D721Med (cell line): ENCODE results near the gene TBC1D22A.

Source experiments
- DNase-seq: peaks from one replicate; pipeline ENCODE4 v3.0.0; 2011; ENCODE audit warnings: low spot score; ENCODE audit not compliant: insufficient read length
- FAIRE-seq: peaks from 2 replicates; lab custom pipeline; 2011; peaks lifted over from hg19 to GRCh38; lab: Jason Lieb, UNC
- TF ChIP-seq, protein P1 (sequence below): IDR thresholded peaks from 2 replicates; pipeline ENCODE4 v1.5.1; 2012; ENCODE audit warnings: mild to moderate bottlenecking, control low read depth; ENCODE audit not compliant: insufficient read depth; ENCODE audit errors: missing control alignments

The TBC1D22A gene

DNA sequence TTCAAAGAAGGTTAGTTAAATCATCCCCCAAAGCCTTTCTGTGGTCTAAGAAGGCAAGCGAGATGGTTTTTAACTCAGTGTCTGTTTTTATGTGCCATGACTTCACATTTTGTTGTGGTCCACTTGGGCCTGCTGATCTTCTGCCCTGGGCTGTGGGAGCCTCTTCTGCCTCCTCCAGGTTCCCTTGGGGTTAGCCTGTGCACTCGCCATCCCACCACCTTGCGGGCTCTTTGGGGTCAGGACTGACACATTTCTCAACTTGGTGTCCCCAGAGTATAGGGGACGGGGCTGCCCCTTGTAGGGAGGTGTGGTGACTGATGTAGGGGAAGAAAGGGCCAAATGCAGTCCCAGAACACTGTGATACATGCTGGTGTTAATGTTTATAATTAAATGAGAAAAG, 207.0 kb downstream of the TBC1D22A start:
- TF ChIP-seq, protein P1, sequence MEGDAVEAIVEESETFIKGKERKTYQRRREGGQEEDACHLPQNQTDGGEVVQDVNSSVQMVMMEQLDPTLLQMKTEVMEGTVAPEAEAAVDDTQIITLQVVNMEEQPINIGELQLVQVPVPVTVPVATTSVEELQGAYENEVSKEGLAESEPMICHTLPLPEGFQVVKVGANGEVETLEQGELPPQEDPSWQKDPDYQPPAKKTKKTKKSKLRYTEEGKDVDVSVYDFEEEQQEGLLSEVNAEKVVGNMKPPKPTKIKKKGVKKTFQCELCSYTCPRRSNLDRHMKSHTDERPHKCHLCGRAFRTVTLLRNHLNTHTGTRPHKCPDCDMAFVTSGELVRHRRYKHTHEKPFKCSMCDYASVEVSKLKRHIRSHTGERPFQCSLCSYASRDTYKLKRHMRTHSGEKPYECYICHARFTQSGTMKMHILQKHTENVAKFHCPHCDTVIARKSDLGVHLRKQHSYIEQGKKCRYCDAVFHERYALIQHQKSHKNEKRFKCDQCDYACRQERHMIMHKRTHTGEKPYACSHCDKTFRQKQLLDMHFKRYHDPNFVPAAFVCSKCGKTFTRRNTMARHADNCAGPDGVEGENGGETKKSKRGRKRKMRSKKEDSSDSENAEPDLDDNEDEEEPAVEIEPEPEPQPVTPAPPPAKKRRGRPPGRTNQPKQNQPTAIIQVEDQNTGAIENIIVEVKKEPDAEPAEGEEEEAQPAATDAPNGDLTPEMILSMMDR = no peak
- DNase-seq = no peak
- FAIRE-seq = no peak

DNA sequence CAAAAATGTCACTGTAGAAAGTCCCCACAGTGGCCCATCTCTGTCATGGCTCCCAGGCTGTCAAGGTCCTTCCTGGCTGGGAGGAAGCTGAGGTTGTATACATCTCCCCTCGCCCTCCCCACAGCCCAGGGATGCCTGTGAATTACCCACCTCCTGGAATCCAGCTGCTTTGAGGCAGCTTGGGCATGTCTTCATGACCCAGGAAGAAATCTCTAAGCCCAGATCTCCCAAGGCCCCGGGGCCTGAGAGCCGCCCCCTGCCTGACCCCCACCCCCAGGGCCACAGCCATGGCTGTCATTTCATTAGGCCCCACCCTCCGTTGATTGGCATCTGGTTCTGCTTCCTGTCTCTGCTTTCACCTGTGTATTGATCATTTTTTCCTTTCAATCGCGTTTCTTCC, 207.5 kb downstream of the TBC1D22A start:
- DNase-seq (no peak), FAIRE-seq (no peak)
- TF ChIP-seq, protein P1 = no peak

DNA sequence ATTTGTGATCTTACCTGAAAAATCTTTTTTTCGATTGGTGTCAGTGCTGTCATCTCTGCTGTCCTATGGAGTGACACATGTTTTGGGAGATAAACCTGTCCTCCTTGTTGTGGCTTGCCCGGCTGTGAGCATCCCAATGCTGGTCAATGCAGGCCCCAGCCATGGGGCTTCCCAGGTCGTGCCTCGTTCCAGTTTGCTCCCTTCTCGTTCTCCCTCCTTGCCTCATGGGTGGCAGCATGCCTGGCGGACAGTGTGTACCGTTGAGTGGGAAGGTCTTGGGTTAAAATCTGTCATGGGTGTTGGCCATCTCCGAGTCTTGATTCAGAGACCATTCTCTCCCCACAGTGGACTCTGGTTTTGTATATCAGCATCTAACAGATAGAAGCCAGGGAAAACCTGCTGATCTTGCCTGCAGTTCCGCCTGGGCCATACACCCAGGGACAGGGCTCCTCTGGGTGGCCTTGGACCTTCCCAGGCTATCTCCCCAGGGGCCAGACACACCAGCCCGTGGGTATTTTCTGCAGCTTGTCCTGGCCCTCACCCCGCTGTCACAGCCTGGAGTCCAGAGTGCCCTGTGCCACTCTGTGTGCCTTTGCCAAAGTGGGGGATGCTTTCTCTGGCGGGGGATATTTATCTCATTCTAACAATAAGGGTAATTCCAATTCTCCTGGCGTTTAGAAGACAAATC, 208.1 kb downstream of the TBC1D22A start:
- DNase-seq = no peak
- FAIRE-seq = no peak
- TF ChIP-seq, protein P1 = no peak

DNA sequence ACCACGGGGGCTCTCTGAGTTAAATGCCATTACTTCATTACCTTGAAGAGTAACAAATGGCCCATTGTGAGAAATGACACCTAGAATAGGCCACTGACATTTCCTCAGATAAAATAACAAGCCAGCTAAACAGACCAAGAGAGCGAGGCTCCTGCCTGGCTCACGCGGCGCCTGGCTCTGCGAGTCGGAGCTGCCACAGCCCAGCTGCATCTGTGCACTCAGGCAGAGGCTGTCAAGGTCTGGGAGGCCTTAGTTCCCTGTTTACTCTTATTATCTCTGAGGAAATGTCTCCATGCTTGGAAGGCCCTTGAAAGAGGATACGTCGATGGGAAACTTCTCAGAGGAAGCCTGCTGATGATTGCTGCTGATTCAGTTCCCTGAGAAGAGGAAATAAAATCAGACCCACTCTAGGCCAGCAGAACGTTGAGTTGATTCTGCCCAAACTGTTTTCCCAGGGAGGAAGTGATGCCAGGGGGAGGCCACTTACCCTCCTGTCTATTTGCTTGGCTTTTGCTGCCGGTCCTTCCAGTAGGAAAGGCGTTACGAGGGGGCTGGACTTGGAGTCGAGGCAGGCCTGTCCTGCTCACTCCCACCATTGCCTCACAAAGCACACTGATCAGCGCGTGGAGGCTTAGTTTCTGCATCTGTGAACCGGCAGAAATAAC, 208.8 kb downstream of the TBC1D22A start:
- FAIRE-seq (no peak), DNase-seq (no peak)
- TF ChIP-seq, protein P1 = no peak

DNA sequence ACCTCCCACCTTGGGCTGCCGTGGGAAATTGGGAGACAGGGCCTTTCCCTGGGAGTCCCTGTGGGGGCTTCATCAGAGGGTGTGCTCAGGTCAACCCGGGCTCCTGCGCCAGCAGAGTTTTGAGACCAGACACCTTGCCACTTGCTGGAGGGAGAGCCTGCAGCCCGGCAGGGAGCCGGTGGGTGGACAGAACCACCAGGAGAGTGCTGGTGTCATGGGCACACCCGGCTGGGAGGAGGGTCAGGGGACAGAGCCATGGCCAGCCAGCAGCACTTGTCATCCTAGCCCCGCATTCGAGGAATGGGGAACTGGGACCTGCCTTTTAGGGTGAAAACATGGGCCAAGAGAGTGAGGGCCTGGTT, 209.3 kb downstream of the TBC1D22A start:
- DNase-seq (no peak), FAIRE-seq (no peak)

DNA sequence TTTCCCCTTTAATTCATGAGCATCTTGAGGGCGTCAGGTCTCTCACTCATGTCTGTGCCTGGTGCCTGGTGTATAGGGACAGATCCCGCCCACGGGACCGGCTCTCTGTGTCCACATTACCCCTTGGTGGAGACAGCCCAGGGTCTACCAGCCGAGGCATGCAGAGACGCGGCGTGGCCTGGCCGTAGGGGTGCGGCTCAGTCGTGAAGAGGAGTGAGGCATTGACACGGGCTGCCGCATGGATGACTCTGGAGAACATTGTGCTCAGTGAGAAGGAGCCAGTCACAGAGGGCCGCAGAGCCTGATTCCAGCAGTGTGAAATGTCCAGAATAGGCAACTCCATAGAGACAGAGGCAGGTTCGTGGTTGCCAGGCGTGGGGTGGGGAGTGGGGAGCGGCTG, 209.8 kb downstream of the TBC1D22A start:
- TF ChIP-seq, protein P1 = no peak
- FAIRE-seq (no peak), DNase-seq (no peak)

More for the DNA sequence above, 209.3 kb downstream of the TBC1D22A start:
- TF ChIP-seq, protein P1 = no peak
